HG02588 (cell line): ENCODE measurements around the gene DAGLA.

Source experiments
- ATAC-seq: cut with Tn5 transposase; IDR thresholded peaks from one replicate; pipeline ENCODE4 v1.9.1; 2021; ENCODE audit warnings: mild to moderate bottlenecking, moderate library complexity; ENCODE audit not compliant: unreplicated experiment

The DAGLA gene

GRCh38 chr11:61725781-61726231 is 45.6 kb downstream of the DAGLA start:
- ATAC-seq = no peak

- no peak for ATAC-seq
Measured at GRCh38 chr11:61726775-61727174, 46.6 kb downstream of the DAGLA start.

- ATAC-seq = no peak
Measured at GRCh38 chr11:61727401-61727811, 47.2 kb downstream of the DAGLA start.

- ATAC-seq = no peak
Measured at GRCh38 chr11:61728066-61728939, 48.1 kb downstream of the DAGLA start.

GRCh38 chr11:61728940-61729219 is 48.7 kb downstream of the DAGLA start:
- no peak for ATAC-seq

GRCh38 chr11:61730240-61730994 is 50.2 kb downstream of the DAGLA start:
- ATAC-seq = no peak

- ATAC-seq = no peak
Measured at GRCh38 chr11:61731211-61731951, 51.2 kb downstream of the DAGLA start.

- ATAC-seq = no peak
Measured at GRCh38 chr11:61731952-61732675, 51.9 kb downstream of the DAGLA start.

- ATAC-seq = no peak
Measured at GRCh38 chr11:61732705-61733104, 52.5 kb downstream of the DAGLA start.

GRCh38 chr11:61733120-61733978 is 53.2 kb downstream of the DAGLA start:
- ATAC-seq = peak; percentile 68

GRCh38 chr11:61734767-61735166 is 54.6 kb downstream of the DAGLA start:
- no peak for ATAC-seq

GRCh38 chr11:61735391-61735790 is 55.2 kb downstream of the DAGLA start:
- ATAC-seq = no peak

- no peak for ATAC-seq
Measured at GRCh38 chr11:61736310-61736709, 56.1 kb downstream of the DAGLA start.

- ATAC-seq = no peak
Measured at GRCh38 chr11:61737131-61737530, 56.9 kb downstream of the DAGLA start.

- ATAC-seq = no peak
Measured at GRCh38 chr11:61737636-61738386, 57.6 kb downstream of the DAGLA start.

GRCh38 chr11:61738776-61739175 is 58.6 kb downstream of the DAGLA start:
- ATAC-seq = no peak

- no peak for ATAC-seq
Measured at GRCh38 chr11:61739413-61739812, 59.2 kb downstream of the DAGLA start.

- no peak for ATAC-seq
Measured at GRCh38 chr11:61739966-61740365, 59.8 kb downstream of the DAGLA start.

- no peak for ATAC-seq
Measured at GRCh38 chr11:61742391-61742790, 62.2 kb downstream of the DAGLA start.
